CD4-positive, alpha-beta T cell treated with Interleukin-2 at 100 ng/mL for 4 hours (primary cell): Measurements from ENCODE around the gene RAB6C.
"Not testable (repeated sequence)": the region's sequence is repeated elsewhere in the genome, so short reads cannot be mapped to it uniquely, and the experiment has no call there.

Experiments
- DNase-seq: peaks from one replicate; pipeline ENCODE4 v3.0.0-alpha.2; 2020; ENCODE audit warnings: low spot score

The RAB6C gene

GRCh38 chr2:129996657-129997237 lies 17.3 kb downstream of the RAB6C start:
- DNase-seq: not testable (repeated sequence)

- not testable (repeated sequence) for DNase-seq
Measured at GRCh38 chr2:129998771-129999170, 19.3 kb downstream of the RAB6C start.

DNA sequence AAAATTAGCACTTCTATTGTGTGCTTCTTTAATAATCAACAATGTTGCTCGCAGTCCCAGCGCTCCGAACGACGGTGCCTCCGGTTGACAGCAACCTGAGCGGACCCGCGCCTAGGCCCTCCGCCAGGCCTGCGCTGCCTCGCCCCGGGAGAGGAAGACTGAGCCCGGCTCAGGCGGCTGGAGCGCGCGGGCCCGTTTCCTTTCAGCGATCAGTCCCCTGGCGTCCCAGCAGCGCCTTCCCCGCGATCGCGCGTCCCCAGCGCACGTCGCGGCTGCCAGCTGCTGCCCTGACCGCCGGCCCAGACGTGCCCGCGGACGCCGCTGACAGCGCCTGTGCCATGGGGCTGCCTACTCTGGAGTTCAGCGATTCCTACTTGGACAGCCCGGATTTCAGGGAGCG lies 26.4 kb downstream of the RAB6C start:
- DNase-seq: not testable (repeated sequence)

DNA sequence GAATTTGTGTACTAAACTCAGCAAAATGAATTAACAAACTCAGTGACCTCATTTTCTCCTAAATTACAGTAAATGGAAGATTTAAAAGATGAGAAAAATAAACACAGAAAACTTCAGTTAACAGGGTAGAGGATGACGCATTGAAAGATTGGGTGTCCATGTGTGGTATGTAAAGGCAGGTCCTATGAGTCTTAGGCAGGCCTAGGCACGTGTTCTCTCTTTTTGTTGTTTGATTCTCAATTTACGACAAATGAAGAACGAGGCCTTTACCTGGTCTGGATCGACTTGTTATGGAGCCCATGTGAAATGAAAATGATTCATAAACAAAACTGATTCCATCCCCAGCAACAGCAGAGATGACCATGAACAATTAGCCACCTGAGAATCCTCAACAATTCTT lies 37.2 kb downstream of the RAB6C start:
- DNase-seq: not testable (repeated sequence)

GRCh38 chr2:130019402-130019801 lies 39.9 kb downstream of the RAB6C start:
- no peak for DNase-seq

DNA sequence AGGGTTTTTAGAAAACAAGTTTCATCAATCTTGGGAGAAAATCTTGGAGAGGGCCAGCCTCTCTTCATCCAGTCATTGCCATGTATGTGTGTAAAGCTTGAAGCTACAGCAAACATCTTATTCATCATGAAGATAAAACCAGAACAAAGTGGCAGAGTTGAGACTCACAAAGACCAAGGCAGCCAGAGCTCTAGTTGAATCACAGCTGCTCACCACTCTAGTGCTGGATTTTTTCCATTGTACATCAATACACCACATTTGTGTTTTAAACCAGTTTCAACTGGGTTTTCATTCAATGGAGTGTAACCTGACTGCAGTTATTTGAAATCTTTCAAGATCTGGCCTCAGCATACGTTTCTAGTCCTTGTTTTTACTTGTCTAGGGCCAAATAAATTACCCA lies 40.6 kb downstream of the RAB6C start:
- not testable (repeated sequence) for DNase-seq

DNA sequence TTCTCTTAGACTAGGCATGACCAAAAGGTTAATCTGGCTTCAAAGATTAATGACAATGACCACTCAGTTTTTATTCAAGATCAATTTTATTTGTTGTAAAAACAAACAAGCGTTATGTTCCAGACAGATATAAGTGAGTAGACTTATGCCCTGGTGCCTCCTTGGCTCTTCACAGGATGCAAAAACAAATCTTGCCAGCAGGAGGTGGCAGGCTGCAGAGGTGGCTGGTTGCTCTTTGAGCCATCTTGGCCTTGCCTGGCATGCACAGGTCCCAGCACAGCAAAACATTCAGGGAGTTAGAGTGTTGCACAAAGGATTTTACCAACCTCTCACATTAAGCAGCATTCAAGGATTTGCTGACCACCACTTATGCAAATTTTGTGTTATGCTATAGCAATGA lies 46.5 kb downstream of the RAB6C start:
- not testable (repeated sequence) for DNase-seq
